T-cell (primary cell): Measurements from ENCODE around the gene BTBD7. TPM values are rescaled to one million over a fixed set of nuclear protein-coding genes. Genes with fewer than 3 reads are reported as not detected.

Experiments
- ATAC-seq, 4 experiments: fragments of 200-7000 bp in 3 of 4; fragments of 150-1000 bp in 1 of 4; cut with Tn5 transposase; replicated peaks in 1 of 4; 1 replicate in 3 of 4; 2 replicates in 1 of 4; pipeline ENCODE4 v1.10.0; 2021; ENCODE audit warnings: moderate library complexity in 3 of 4, mild to moderate bottlenecking in 2 of 4, moderate number of reproducible peaks in 1 of 4
- CTCF ChIA-PET, 2 donors: fragments of 300-600 bp; sonication (Branson Sonifier 250); formaldehyde crosslinking; loops; one replicate each; lab custom pipeline; 2022; ENCODE audit warnings: antibody characterized with exemption in 2 of 2; lab: Charles Lee
- POLR2A ChIA-PET, 2 donors: fragments of 300-600 bp; sonication (Branson Sonifier 250); formaldehyde crosslinking; loops; one replicate each; lab custom pipeline; 2022; ENCODE audit warnings: antibody characterized with exemption in 2 of 2; lab: Charles Lee
- DNase-seq, 35 experiments: peaks; one replicate each; pipeline versions ENCODE4 v3.0.0 to v3.0.0-alpha.2; 2013 to 2023
- H3K27ac ChIP-seq: one replicate; pipeline ENCODE4 v1.5.1; 2013; ENCODE audit warnings: low read length
- H3K27me3 ChIP-seq, 2 experiments: replicated peaks in 1 of 2; 1 replicate in 1 of 2; 2 replicates in 1 of 2; pipeline versions ENCODE4 v1.6.1 to v1.7.0; 2013; ENCODE audit warnings: low read length in 1 of 2, mixed read lengths in 1 of 2; ENCODE audit not compliant: control insufficient read depth in 2 of 2, insufficient read depth in 2 of 2; ENCODE audit errors: extremely low read depth in 1 of 2
- H3K36me3 ChIP-seq, 2 donors: 1 replicate in 1 of 2; 2 replicates in 1 of 2; pipeline versions ENCODE4 v1.6.1 to v1.7.0; 2013; ENCODE audit warnings: low read length in 1 of 2; ENCODE audit not compliant: control insufficient read depth in 2 of 2, insufficient read depth in 1 of 2; ENCODE audit errors: extremely low read depth in 1 of 2
- H3K4me1 ChIP-seq, 2 experiments: 1 replicate in 1 of 2; 2 replicates in 1 of 2; pipeline versions ENCODE4 v1.6.1 to v1.7.0; 2013; ENCODE audit warnings: low read length in 2 of 2, mixed read lengths in 1 of 2; ENCODE audit not compliant: insufficient read depth in 2 of 2, control insufficient read depth in 1 of 2; ENCODE audit errors: extremely low read depth in 1 of 2
- H3K4me3 ChIP-seq, 2 donors: 1 replicate in 1 of 2; 2 replicates in 1 of 2; pipeline versions ENCODE4 v1.5.1 to v1.7.0; 2013; ENCODE audit warnings: mild to moderate bottlenecking in 2 of 2, low read length in 1 of 2, moderate library complexity in 1 of 2; ENCODE audit not compliant: control insufficient read depth in 1 of 2; ENCODE audit errors: extremely low read depth in 1 of 2
- H3K9me3 ChIP-seq: 2 replicates; pipeline ENCODE4 v1.7.0; 2013
- H3K27ac Mint-ChIP-seq, 2 donors: one replicate each; pipeline ENCODE4 v1.8.0; 2020 to 2021; ENCODE audit warnings: mild to moderate bottlenecking in 2 of 2, mixed read lengths in 2 of 2
- H3K27me3 Mint-ChIP-seq, 2 donors: one replicate each; pipeline ENCODE4 v1.8.0; 2021 to 2022; ENCODE audit warnings: mixed read lengths in 2 of 2
- H3K36me3 Mint-ChIP-seq: one replicate; pipeline ENCODE4 v1.8.0; 2021; ENCODE audit warnings: mixed read lengths
- H3K4me1 Mint-ChIP-seq, 3 donors: one replicate each; pipeline ENCODE4 v1.8.0; 2020 to 2022; ENCODE audit warnings: mixed read lengths in 3 of 3, mild to moderate bottlenecking in 1 of 3
- H3K4me3 Mint-ChIP-seq, 3 donors: one replicate each; pipeline ENCODE4 v1.8.0; 2020 to 2022; ENCODE audit warnings: mild to moderate bottlenecking in 3 of 3, mixed read lengths in 3 of 3, moderate library complexity in 3 of 3
- H3K9me3 Mint-ChIP-seq, 3 donors: one replicate each; pipeline ENCODE4 v1.8.0; 2020 to 2022; ENCODE audit warnings: mixed read lengths in 3 of 3
- WGBS: methylation state at CpG from one replicate; pipeline ENCODE4 v1.1.5; 2013; ENCODE audit warnings: missing lambda C conversion rate; ENCODE audit not compliant: insufficient coverage; 5-methylcytosine and 5-hydroxymethylcytosine counted together
- total RNA-seq, 35 experiments: library from RNA in 6 of 35; stranded (reverse) in 6 of 35; fragments of 120-200 nt in 1 of 35; gene quantifications; one replicate each; pipeline versions ENCODE4 v1.2.1 to v1.2.4 and lab custom pipeline; 2013 to 2026

Gene BTBD7
- total RNA-seq, 5 donors from 2014 or later (not counting 1 experiment from before 2014, with no cell fraction given): 21.6 to 26.1 (median 26.0) TPM

DNA sequence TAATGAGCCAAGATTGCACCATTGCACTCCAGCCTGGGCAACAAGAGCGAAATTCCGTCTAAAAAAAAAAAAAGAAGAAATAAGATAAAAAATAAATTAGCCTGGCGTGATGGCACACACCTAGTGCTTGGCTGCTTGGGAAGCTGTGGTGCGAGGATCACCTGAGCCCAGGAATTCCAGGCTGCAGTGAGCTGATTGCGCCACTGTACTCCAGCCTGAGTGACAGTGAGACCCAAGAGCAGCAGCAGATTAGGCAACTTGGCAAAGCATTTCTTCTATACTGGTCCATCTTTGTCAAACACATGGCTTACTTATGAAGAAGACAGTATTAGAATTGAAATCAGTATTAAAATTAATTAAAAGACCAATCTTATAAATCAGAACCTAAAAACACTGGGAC, 132.3 kb downstream of the BTBD7 start:
- 100% methylated on average over 2 of the region's 5 CpGs for WGBS
- ChIA-PET POLR2A (no interaction called here), CTCF (no interaction called here)
- Histone ChIP-seq H3K9me3 (no peaks in the 10 kb centered on the region), H3K27me3 (no peaks in the 10 kb centered on the region), H3K4me1 (peaks cover 1 to 9% of the 10 kb centered on the region in 2 experiments), H3K36me3 (no peaks in the 10 kb centered on the region), H3K27ac (no peak overlapping the region), H3K4me3 (no peak overlapping the region)
- H3K27ac Mint-ChIP-seq: no peak overlapping the region
- peaks cover 20 to 23% (median 20%) of the 10 kb centered on the region in 3 donors for H3K4me1 Mint-ChIP-seq
- no peaks in the 10 kb centered on the region for H3K27me3 Mint-ChIP-seq
- no peak for DNase-seq
- no peaks in the 10 kb centered on the region for H3K9me3 Mint-ChIP-seq
- H3K36me3 Mint-ChIP-seq: peaks cover 7% of the 10 kb centered on the region
- H3K4me3 Mint-ChIP-seq: no peak overlapping the region
- no peak for ATAC-seq

- Mint-ChIP-seq H3K4me3 (no peak overlapping the region), H3K4me1 (peaks cover 6 to 9% (median 7%) of the 10 kb centered on the region in 3 donors), H3K27ac (no peak overlapping the region), H3K27me3 (no peaks in the 10 kb centered on the region), H3K36me3 (peaks cover 7% of the 10 kb centered on the region), H3K9me3 (no peaks in the 10 kb centered on the region)
- no peaks in the 10 kb centered on the region for H3K4me1 ChIP-seq
- ATAC-seq: no peak
- WGBS: 94% methylated on average over 4 of the region's 4 CpGs
- CTCF ChIA-PET: interaction anchor here (0.6 to 1.2 kb wide), 5 partner anchors 10 to 78 kb away, joined by 3 to 6 read pairs (median 3); no protein-coding TSS in a partner anchor
- H3K27ac ChIP-seq: no peak overlapping the region
- DNase-seq: no peak
- H3K9me3 ChIP-seq: no peaks in the 10 kb centered on the region
- no peaks in the 10 kb centered on the region for H3K36me3 ChIP-seq
- POLR2A ChIA-PET: interaction anchor here in 1 of 2 donors (0.6 kb wide), 1 partner anchor 13 kb away, joined by 4 read pairs; no protein-coding TSS in a partner anchor
- H3K27me3 ChIP-seq: no peaks in the 10 kb centered on the region
- H3K4me3 ChIP-seq: no peak overlapping the region
These were observed 133.8 kb downstream of the BTBD7 start for GRCh38 chr14:93199031-93199430.

- peaks cover 5% of the 10 kb centered on the region for H3K36me3 Mint-ChIP-seq
- H3K4me3 Mint-ChIP-seq: no peak overlapping the region
- 86% methylated on average over 1 of the region's 1 CpG for WGBS
- Histone ChIP-seq H3K4me3 (no peak overlapping the region), H3K4me1 (no peaks in the 10 kb centered on the region), H3K27ac (no peak overlapping the region), H3K9me3 (no peaks in the 10 kb centered on the region), H3K27me3 (no peaks in the 10 kb centered on the region), H3K36me3 (no peaks in the 10 kb centered on the region)
- POLR2A ChIA-PET: interaction anchor here in 1 of 2 donors (0.6 kb wide), 1 partner anchor 213 kb away, joined by 4 read pairs; no protein-coding TSS in a partner anchor
- H3K27me3 Mint-ChIP-seq: no peaks in the 10 kb centered on the region
- ATAC-seq (no peak), DNase-seq (no peak)
- H3K27ac Mint-ChIP-seq: no peak overlapping the region
- H3K9me3 Mint-ChIP-seq: no peaks in the 10 kb centered on the region
- CTCF ChIA-PET: no interaction called here
- H3K4me1 Mint-ChIP-seq: peaks cover 0 to 1% (median 0%) of the 10 kb centered on the region in 3 donors
These were observed 137.4 kb downstream of the BTBD7 start for GRCh38 chr14:93195316-93195999.

Other genes starting within 250 kb of the BTBD7 start
- gene ITPK1, start 217.1 kb downstream of the BTBD7 start, total RNA-seq: 10 to 100 TPM; 28.0 to 43.0 (median 39.5) TPM
- 10 to 100 TPM; 45.1 to 96.8 (median 47.9) TPM for gene MOAP1, start 148.1 kb downstream of the BTBD7 start, total RNA-seq
- 10 to 100 TPM in 4 of 5 donors, 1 to 10 TPM in 1; 7.9 to 16.9 (median 14.8) TPM for gene LYSET, start 147.7 kb downstream of the BTBD7 start, total RNA-seq
- 10 to 100 TPM in 2 of 5 donors, 1 to 10 TPM in 3; 4.3 to 11.4 (median 9.2) TPM for gene GON7, start 126.0 kb downstream of the BTBD7 start, total RNA-seq
- gene UBR7, start 125.8 kb downstream of the BTBD7 start, total RNA-seq: 10 to 100 TPM; 12.0 to 16.9 (median 14.7) TPM
- gene COX8C, start 14.1 kb upstream of the BTBD7 start, total RNA-seq: not detected
- under 1 TPM in 2 of 5 donors, not detected in 3; 0.06 to 0.07 TPM for gene UNC79, start 97.9 kb upstream of the BTBD7 start, total RNA-seq